ENCODE results near the gene RNF13.
"Not testable (repeated sequence)": the region's sequence is repeated elsewhere in the genome, so short reads cannot be mapped to it uniquely, and the experiment has no call there.

The RNF13 gene

DNA sequence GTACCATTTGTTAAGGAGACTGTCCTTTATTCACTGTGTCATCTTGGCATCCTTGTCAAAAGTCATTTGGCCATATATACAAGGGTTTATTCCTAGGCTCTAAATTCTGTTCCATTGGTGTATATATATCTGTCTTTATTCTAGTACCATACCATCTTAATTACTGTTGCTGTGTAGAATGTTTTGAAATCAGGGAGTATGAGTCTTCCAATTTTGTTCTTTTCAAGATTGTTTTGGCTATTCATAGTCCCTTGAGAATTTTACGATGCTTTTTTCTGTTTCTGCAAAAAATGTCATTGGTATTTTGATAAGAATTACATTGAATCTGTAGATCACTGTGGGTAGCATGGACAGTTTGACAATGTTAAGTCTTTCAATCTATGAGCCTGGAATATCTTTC, 128.9 kb downstream of the RNF13 start:
- DNase-seq (ENCODE audit: low spot score): no peak

GRCh38 chr3:149942409-149942808, 129.4 kb downstream of the RNF13 start:
- CTCF ChIA-PET: no interaction called here
- H3K27ac ChIP-seq: no peak overlapping the region
- no peak for DNase-seq (ENCODE audit: low spot score)
- TF ChIP-seq, protein P1, sequence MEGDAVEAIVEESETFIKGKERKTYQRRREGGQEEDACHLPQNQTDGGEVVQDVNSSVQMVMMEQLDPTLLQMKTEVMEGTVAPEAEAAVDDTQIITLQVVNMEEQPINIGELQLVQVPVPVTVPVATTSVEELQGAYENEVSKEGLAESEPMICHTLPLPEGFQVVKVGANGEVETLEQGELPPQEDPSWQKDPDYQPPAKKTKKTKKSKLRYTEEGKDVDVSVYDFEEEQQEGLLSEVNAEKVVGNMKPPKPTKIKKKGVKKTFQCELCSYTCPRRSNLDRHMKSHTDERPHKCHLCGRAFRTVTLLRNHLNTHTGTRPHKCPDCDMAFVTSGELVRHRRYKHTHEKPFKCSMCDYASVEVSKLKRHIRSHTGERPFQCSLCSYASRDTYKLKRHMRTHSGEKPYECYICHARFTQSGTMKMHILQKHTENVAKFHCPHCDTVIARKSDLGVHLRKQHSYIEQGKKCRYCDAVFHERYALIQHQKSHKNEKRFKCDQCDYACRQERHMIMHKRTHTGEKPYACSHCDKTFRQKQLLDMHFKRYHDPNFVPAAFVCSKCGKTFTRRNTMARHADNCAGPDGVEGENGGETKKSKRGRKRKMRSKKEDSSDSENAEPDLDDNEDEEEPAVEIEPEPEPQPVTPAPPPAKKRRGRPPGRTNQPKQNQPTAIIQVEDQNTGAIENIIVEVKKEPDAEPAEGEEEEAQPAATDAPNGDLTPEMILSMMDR (conservative IDR thresholded peaks at IDR 0.05; ENCODE audit: low read depth): no peak
- POLR2A ChIA-PET (ENCODE audit: low non-redundant PET): no interaction called here

More for the DNA sequence above, 128.9 kb downstream of the RNF13 start:
- H3K27ac ChIP-seq: no peak overlapping the region
- CTCF ChIA-PET: no interaction called here
- POLR2A ChIA-PET (ENCODE audit: low non-redundant PET): no interaction called here
- TF ChIP-seq, protein P1 (conservative IDR thresholded peaks at IDR 0.05; ENCODE audit: low read depth): no peak

GRCh38 chr3:149943966-149944365, 131.0 kb downstream of the RNF13 start:
- POLR2A ChIA-PET (ENCODE audit: low non-redundant PET); DNase-seq (ENCODE audit: low spot score); H3K27ac ChIP-seq; CTCF ChIA-PET: not testable (repeated sequence)

DNA sequence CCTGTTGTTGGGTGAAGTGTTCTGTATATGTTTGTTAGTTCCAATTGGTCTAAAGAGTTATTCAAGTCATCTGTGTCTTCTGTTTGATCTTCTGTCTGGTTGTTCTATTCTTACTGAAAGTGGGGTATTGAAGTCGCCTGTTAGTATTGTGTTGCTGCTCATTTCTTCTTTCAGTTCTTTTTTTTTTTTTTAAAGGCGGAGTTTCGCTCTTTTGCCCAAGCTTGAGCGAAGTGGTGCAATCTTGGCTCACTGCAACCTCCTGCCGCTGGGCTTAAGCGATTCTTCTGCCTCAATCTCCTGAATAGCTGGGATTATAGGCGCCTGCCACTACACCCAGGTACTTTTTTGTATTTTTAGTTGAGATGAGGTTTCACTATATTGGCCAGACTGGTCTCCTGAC, 134.2 kb downstream of the RNF13 start:
- CTCF ChIA-PET: no interaction called here
- POLR2A ChIA-PET (ENCODE audit: low non-redundant PET): no interaction called here
- TF ChIP-seq, protein P1 (conservative IDR thresholded peaks at IDR 0.05; ENCODE audit: low read depth): no peak
- no peak overlapping the region for H3K27ac ChIP-seq
- no peak for DNase-seq (ENCODE audit: low spot score)

GRCh38 chr3:149949181-149949580, 136.2 kb downstream of the RNF13 start:
- ChIA-PET CTCF (interaction anchor here (0.6 kb wide), 1 partner anchor 773 kb away, joined by 3 read pairs; no protein-coding TSS in a partner anchor), POLR2A (ENCODE audit: low non-redundant PET) (no interaction called here)
- no peak overlapping the region for H3K27ac ChIP-seq

GRCh38 chr3:149954812-149955211, 141.8 kb downstream of the RNF13 start:
- CTCF ChIA-PET: interaction anchor here (1.4 kb wide), 1 partner anchor 229 kb away, joined by 3 read pairs; no protein-coding TSS in a partner anchor
- POLR2A ChIA-PET (ENCODE audit: low non-redundant PET): no interaction called here
- TF ChIP-seq, protein P1 (conservative IDR thresholded peaks at IDR 0.05; ENCODE audit: low read depth): no peak
- H3K27ac ChIP-seq: no peak overlapping the region
- DNase-seq (ENCODE audit: low spot score): no peak

More at GRCh38 chr3:149949181-149949580, 136.2 kb downstream of the RNF13 start:
- DNase-seq (ENCODE audit: low spot score): no peak
- TF ChIP-seq, protein P1 (conservative IDR thresholded peaks at IDR 0.05; ENCODE audit: low read depth): no peak

DNA sequence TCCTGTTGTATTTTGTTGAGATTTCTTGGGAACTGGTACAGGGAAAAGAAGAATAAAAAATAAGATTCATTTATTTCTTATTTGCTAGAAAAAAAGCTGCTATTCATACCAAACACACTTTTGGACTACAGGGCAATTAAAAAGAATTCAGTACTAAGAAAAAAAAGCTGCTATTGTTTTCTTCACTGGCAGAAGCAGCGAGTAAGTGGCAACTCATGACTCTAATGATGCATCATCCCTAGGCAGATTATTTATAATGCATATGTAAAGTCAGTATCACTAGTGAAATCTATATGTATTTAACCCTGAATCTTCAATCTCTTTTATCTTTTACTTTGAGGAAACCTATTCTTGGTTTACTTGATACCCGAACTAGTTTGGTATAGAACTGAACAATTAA, 142.4 kb downstream of the RNF13 start:
- H3K27ac ChIP-seq: no peak overlapping the region
- TF ChIP-seq, protein P1 (conservative IDR thresholded peaks at IDR 0.05; ENCODE audit: low read depth): no peak
- CTCF ChIA-PET: interaction anchor here (0.6 kb wide), 1 partner anchor 139 kb away, joined by 3 read pairs; no protein-coding TSS in a partner anchor
- no peak for DNase-seq (ENCODE audit: low spot score)
- POLR2A ChIA-PET (ENCODE audit: low non-redundant PET): no interaction called here

Measured in RWPE1 (cell line).